HPDE6-E6E7 (cell line): ENCODE measurements around the gene LIX1.
"Not testable (repeated sequence)": the region's sequence is repeated elsewhere in the genome, so short reads cannot be mapped to it uniquely, and the experiment has no call there.

Source experiments
- DNase-seq: peaks from one replicate; pipeline ENCODE4 v3.0.0; 2011; ENCODE audit warnings: missing footprints; ENCODE audit errors: extremely low spot score

The LIX1 gene

GRCh38 chr5:97102010-97102470 is 40.4 kb downstream of the LIX1 start:
- DNase-seq: no peak

GRCh38 chr5:97101189-97101910 is 41.1 kb downstream of the LIX1 start:
- no peak for DNase-seq

GRCh38 chr5:97100476-97100875 is 41.9 kb downstream of the LIX1 start:
- no peak for DNase-seq

- no peak for DNase-seq
Measured at GRCh38 chr5:97098922-97099321, 43.5 kb downstream of the LIX1 start.

GRCh38 chr5:97097326-97098230 is 44.8 kb downstream of the LIX1 start:
- DNase-seq: no peak

- DNase-seq: no peak
Measured at GRCh38 chr5:97096846-97097245, 45.6 kb downstream of the LIX1 start.

GRCh38 chr5:97096191-97096590 is 46.2 kb downstream of the LIX1 start:
- DNase-seq: no peak

- DNase-seq: no peak
Measured at GRCh38 chr5:97095318-97095732, 47.1 kb downstream of the LIX1 start.

- DNase-seq: no peak
Measured at GRCh38 chr5:97094579-97095317, 47.7 kb downstream of the LIX1 start.

GRCh38 chr5:97093193-97093592 is 49.2 kb downstream of the LIX1 start:
- DNase-seq: no peak

- no peak for DNase-seq
Measured at GRCh38 chr5:97090944-97091343, 51.5 kb downstream of the LIX1 start.

- no peak for DNase-seq
Measured at GRCh38 chr5:97089149-97089801, 53.1 kb downstream of the LIX1 start.

- DNase-seq: no peak
Measured at GRCh38 chr5:97088774-97089148, 53.6 kb downstream of the LIX1 start.

GRCh38 chr5:97087138-97087537 is 55.3 kb downstream of the LIX1 start:
- DNase-seq: no peak

- DNase-seq: no peak
Measured at GRCh38 chr5:97085459-97086181, 56.8 kb downstream of the LIX1 start.

- DNase-seq: not testable (repeated sequence)
Measured at GRCh38 chr5:97084782-97085458, 57.5 kb downstream of the LIX1 start.

- DNase-seq: no peak
Measured at GRCh38 chr5:97078958-97079743, 63.3 kb downstream of the LIX1 start.

GRCh38 chr5:97077246-97077645 is 65.2 kb downstream of the LIX1 start:
- DNase-seq: no peak

GRCh38 chr5:97076098-97076497 is 66.3 kb downstream of the LIX1 start:
- no peak for DNase-seq

- DNase-seq: no peak
Measured at GRCh38 chr5:97075649-97076048, 66.8 kb downstream of the LIX1 start.
